OCI-M2 (cell line): ENCODE measurements around the gene ZDHHC11.
"Not testable (repeated sequence)": the region's sequence is repeated elsewhere in the genome, so short reads cannot be mapped to it uniquely, and the experiment has no call there.

ENCODE experiments used
- DNase-seq: peaks from one replicate; lab custom pipeline; 2025; ENCODE audit not compliant: unreplicated experiment; lab: John Stamatoyannopoulos, UW

The ZDHHC11 gene

DNA sequence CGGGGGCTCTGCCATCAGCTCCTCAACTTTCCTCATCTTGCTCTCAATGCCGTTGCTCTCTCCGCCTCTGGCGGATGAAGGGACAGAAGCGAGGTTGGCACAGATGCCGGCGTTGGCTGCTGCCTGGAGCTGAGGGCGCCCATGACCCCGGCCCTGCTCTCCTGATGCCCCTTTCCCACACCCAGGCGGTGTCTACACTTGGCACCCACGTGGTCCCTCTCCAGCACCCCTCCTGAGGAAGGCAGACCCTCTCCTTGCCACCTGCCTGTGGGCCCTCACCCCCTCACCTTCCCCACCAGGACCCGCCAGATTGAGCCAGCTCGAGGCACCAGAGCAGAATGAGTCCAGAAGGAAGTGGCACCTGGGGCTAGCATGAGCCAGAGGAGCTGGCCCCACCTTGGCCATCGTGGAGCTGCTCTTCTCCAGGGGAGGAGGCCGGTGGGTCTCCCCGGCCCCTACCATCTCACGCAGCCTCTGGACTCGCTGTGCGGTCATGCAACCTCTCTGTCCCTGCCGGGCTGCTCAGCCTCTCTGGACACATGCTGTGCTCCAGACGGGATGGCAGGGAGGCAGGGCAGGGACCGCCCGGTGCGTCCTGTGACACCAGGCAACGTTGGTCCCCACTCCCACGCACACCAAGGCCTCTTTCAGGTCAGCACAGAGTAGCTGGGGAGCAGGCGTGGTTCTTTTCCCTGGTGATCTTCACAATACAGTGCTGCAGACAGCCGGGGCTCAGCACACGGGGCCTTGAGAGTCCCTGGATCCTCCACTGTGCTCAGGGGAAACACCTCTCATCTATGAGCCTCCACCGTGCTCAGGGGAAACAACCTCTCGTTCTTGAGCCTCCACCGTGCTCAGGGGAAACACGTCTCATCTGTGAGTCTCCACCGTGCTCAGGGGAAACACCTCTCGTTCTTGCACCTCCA lies 4.8 kb downstream of the ZDHHC11 start:
- DNase-seq: not testable (repeated sequence)

DNA sequence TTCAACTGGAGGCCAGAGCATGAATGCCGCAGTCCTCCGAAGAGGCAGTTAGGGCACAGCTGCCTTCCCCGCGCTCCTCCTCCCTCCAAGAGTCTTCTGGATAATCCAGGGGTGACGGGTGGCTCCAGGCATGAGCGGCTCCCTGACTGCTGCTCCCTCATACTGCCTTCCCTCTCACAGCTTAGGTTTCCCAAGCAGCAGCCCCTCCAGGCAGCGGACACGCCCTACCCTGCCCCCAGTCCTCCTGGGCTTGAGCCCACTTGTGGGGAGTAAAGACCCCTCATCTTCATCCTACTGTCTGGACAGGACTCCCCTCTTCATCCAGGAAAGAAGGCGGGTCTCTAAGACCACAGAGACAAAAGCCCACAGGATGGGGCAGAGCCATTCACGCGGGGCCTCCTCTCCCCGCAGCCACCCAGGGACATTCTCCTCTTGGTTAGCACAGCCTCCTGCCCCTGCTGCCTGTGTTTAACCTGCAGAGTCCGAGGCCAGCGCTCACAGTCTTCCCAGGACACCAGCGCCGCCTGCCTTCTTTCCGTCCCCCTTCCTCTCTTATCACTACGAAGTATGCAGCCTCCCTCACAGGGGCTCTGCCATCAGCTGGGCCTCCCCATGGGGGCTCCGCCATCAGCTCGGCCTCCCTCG lies 5.6 kb downstream of the ZDHHC11 start:
- DNase-seq: not testable (repeated sequence)

DNA sequence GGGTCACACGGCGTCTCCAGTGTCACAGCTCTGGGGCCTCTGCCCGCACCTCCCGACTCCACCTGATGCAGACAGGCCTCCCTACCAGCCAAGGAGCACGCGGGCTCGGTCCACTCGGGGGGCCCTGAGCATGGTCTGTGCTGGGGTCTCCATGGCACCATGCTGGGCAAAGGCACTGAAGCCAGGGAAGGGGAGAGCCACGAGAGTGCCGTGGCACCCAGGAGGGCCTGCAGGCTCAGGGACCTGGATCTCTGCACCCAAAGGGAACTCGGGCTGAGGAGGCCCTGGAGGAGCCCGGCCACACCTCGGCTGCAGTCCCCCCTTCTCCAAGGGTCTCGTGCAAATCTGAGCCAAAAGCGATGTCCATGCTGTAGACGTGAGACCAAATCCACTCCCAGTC lies 6.4 kb downstream of the ZDHHC11 start:
- DNase-seq: not testable (repeated sequence)

DNA sequence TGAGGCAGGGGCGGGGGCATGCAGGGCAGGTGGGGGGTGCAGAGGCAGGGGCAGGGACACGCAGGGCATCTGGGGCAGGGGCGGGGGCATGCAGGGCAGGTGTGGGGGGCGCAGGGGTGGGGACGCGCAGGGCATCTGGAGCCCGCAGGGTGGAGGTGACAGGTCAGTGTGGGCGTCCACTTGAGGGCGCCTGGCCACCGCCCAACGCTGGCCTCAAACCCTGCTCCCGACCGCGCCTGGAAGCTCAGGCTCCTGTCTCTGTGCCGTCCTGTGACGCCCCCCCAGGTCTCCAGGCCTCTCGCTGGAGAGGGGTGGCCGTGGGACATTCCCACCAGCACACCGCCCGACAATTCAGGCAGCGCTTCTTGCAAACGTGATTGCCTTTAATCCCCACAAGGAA lies 6.9 kb downstream of the ZDHHC11 start:
- DNase-seq: not testable (repeated sequence)

DNA sequence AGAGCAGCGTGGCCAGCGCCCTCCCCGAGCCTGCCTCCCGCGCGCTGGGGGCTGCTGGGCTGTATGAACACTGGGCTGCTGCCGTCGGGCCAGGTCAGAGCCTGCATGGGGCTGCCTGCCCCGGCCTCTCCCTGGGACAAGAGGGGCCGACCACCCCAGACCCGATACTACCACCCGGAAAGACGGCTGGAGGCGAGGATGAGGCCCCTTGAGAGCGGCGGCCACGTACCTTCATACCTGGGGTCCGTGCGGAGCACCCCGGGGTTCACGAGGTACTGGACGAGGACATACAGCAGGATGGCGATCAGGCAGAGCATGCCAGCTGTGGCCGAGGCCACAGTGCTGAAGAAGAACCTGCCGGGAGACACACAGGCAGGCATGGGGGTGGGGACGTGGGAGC lies 7.4 kb downstream of the ZDHHC11 start:
- DNase-seq: not testable (repeated sequence)

DNA sequence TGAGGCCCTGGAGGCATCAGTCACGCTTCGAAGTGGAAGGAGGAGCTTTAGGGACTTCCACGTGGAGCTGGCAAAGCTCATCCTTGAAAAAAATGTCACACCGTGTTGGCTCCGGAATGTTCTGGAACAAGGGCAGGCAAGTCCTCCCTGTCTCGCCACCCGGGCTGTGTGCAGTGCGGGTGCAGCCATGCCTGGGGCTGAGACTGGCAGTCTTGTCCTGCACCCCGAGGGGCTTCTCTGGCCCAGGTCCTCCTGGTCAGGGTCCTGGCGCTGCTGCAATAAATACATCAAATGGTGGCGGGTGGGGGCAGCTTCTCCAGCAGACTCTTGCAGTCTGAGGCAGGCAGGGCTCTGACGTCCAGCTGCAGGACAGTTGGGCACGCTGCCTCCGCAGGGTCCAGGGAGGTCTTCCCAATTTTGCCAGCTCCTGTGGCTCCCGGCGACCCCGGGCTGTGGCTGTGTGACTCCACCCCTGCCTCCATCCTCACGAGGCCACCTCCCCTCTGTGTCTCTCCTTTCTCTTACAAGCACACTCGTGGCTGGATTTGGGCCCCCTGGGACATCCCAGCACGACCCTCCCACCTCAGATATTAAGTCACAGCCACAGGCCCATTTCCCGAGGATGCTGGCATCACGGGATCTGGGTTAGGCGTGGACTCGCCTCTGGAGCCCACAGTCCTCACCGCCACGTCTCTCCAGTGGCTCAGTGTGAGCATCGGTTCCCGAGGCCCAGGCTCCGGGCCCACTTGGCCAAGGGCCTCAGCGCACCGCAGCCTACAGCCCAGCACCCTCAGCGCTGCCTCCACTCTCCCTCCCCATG lies 8.2 kb downstream of the ZDHHC11 start:
- not testable (repeated sequence) for DNase-seq

DNA sequence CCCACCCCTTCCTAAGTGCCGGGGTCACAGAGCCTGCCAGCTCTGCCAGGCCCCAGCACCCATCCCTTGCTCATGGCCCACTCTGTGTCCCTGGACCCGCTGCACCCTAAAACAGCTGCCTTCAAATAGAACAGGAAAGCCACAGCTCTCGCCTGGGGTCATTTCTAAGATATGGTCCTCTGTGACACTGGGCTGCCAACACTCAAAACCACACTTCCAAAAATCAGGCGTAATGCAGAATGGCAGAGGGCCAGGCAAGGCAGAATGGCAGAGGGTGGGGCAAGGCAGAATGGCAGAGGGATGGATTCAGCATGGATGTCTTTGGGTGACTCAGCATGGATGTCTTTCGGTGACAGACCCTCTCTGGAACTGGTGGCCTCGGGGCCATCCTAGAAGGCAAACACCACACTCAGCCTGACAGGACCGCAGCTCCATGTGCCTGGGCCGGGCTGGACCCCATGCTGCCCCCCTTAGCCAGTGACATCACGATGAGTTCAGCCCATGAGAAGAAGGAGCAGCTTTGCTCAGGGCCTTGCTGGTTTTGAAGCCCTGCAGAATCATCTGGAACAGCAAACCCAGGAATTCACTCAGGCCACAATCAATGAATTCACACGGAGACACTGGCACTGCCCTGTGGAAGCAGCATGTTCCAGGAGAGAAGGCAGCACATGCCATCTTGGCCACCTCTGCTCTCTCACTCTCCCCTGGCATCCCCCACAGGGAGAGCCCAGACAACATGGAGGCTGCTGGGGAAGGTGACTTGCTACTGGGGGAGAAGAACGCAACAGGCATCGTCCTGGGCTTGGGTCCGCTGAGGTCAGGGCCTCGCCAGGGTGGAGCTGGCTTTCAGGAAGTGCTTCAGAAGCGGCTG lies 9.0 kb downstream of the ZDHHC11 start:
- DNase-seq: not testable (repeated sequence)

DNA sequence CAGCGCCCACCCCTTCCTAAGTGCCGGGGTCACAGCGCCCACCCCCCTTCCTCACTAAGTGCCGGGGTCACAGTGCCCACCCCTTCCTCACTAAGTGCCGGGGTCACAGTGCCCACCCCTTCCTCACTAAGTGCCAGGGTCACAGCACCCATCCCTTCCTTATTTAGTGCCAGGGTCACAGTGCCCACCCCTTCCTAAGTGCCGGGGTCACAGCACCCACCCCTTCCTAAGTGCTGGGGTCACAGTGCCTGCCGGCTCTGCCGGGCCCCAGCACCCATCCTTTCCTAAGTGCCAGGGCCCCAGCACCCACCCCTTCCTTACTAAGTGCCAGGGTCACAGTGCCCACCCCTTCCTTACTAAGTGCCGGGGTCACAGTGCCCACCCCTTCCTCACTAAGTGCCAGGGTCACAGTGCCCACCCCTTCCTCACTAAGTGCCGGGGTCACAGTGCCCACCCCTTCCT lies 9.8 kb downstream of the ZDHHC11 start:
- DNase-seq: not testable (repeated sequence)

DNA sequence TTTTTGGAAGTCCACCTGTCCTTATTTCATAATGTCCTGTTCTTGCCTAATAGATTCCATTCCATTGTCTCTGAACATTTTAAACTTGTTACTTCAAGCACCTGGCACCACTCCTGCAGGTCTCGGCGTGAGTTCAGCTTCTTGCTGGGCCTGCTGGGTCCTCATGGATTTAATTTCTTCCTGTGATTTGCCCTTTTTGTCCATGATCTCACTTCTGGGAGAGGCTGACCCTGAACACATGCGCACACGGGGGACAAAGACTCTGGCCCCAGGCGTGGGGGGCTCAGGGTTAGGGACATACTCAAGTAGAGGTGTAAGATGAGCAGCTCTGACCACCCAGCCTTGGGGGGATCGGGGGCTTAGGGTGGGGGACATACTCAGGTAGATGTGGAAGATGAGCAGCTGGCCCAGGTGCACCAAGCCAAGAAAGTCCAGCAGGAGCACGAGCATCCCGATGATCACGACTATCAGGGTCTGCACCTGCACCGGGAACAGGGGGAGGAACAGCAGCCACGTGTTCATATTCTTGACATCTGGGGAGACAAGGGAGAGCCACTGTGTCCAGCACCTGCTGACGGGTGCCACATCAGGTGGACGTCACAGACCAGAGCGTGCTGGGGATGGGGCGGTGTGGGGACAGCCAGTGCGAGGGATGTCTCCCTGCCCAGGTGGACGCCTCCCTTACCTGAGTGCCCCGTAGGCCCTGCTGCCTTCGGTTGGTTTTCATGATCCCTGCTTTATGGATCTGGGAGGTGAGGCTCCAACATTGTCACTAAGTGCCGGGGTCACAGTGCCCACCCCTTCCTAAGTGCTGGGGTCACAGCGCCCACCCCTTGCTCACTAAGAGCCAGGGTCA lies 10.4 kb downstream of the ZDHHC11 start:
- DNase-seq: not testable (repeated sequence)

DNA sequence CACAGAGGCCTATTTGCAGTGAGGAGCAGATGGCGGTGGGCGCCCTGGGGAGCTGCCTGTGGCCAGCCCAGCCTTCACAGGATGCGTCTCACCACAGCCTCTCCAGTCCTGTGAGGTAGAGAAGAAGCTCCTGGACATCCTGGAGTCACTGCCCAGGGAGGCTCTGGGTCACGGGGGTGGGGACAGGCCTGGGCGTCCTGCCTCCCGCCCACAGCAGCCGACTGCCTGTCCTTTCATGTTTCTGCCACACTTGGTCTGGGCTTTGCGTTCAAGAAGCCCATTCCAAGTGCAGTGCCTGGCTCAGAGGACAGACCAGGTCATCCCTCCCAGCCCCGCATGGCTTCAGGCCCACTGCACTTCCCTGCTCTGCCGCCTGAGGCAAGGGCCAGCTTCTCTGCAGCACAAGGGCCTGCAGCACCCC lies 12.3 kb downstream of the ZDHHC11 start:
- not testable (repeated sequence) for DNase-seq

DNA sequence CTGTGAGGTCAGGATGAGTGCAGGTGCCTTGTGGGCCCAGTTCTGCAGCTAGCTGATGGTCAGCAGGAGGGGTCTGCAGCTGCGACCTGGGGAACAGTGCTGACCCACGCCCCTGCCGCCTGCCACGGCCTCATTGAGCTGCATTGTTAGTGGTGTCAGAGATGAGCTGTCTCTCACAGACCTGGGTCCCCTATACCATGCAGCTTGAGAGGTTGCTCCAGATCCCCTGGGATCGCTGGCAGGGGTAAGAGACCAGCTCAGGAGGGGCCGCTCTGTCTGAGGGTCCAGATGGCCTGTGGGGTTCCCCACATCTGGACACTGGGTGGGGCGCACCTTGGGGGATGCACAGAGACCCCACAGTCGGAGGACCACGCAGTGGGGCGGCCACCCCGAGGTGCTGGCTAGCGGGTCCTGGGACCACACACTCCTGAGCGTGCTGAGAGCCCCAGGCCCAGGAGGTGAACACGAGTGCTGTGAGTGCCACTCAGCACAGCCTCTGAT lies 13.1 kb downstream of the ZDHHC11 start:
- DNase-seq: not testable (repeated sequence)

DNA sequence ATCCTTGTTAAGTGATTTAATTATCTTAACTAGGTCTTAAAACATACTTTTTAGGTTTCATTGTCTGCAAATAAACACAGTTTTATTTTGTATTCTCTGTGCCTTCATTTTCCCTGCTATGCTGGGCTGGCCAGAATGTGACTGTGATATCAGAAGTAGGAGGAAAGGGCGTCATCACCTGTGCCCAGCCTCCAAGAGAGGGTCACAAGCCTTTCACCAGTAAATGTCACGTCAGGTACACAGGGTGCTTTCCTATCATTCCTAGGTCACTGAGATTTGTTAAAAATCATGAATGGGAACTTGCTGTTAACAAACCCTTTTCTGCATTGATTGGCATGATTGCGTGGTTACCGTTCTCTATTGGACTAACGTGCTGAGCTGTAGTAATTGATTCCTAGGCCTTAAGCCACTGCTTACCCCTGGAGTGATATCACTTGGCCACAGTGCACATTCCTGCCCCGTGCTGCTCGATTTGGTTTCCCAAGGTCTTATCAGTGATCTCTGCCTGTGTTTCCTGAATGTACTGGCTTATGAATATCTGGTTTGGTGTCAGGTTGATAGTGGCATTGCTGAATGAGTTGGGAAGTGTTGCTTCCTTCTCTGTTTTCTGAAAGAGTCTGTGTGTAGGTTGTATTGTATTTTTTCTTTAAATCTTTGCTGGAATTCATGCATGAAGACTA lies 14.7 kb downstream of the ZDHHC11 start:
- DNase-seq: not testable (repeated sequence)

DNA sequence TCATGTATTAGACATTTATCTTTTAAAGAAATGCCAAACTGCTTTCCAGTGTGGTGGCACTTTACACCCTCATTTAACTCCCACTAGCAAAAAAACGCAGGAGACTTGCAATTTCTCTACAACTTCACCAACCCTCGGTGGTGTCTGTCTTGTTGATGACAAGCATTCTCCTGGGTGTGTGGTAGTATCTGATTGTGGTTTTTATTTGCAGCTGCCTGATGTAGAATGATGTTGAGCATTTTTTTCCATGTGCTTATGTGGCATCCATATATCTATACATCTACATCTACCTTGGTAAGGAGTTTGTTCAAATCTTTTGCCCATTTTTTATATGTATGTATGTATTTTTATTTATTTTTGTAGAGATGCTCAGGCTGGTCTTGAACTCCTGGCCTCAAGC lies 16.8 kb downstream of the ZDHHC11 start:
- not testable (repeated sequence) for DNase-seq

DNA sequence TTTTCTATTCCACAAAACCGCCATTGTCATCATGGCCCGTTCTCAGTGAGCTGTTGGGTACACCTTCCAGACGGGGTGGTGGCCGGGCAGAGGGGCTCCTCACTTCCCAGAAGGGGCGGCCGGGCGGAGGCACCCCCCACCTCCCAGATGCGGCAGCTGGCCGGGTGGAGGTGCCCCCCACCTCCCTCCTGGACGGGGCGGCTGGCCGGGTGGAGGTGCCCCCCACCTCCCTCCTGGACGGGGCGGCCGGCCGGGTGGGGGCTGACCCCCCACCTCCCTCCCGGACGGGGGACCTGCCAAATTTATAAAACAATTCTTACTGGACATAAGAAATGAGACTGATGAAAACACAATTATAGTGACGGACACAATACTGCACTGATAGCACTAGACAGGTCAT lies 22.6 kb downstream of the ZDHHC11 start:
- DNase-seq: not testable (repeated sequence)

DNA sequence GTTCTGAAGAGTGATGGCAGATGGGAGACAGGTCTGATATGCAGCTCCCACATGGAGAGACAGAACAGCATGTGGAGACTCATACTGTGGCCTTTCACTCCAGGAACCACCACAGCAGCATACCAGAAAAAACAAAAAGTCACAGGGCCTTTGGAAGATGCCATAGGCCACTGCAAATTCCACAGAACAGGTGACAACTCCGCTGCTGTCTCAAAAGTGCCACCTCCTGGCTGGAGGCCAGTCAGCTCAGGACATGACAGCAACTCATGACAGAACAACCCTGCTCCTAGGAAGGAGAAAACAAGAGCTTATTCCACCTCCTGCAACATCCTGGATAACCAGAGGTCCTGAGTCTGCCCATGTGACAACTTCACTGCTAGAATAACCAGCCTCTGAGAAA lies 25.2 kb downstream of the ZDHHC11 start:
- not testable (repeated sequence) for DNase-seq

DNA sequence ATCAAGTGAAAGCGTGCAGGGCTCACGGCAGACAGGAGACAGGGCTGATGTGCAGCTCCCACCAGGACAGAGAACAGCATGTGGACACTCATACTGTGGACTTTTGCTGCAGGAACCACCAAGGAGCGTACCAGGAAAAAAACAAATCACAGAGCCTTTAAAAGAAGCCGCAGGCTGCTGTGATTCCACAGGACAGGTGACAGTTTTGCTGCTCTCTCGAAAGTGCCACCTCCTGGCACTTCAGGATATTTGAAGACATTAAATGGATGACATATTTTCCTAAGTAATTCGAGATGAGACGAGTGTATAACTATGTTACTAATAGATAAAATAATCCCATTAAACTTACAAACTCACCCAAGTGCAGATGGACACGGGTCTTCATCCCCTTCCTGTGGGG lies 29.3 kb downstream of the ZDHHC11 start:
- DNase-seq: no peak

DNA sequence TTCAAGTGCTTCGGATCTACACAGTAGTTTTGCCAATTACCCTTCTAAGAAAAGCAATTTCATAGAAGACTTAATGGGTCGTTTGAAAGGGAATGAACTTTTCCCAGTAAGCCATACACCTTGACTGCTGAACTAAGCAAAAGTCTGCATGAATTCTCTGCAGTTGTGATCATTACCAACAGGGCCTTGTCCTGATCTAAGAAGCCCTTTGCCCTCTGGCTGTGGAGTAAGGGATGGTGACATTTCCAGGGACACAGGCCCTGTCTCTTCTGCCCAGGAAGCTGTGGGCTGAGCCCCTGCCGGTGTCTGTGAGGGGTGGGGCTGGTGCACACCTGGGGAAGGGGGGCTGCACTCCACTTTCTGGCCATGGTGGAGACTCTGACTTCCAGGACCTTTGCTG lies 30.5 kb downstream of the ZDHHC11 start:
- no peak for DNase-seq

DNA sequence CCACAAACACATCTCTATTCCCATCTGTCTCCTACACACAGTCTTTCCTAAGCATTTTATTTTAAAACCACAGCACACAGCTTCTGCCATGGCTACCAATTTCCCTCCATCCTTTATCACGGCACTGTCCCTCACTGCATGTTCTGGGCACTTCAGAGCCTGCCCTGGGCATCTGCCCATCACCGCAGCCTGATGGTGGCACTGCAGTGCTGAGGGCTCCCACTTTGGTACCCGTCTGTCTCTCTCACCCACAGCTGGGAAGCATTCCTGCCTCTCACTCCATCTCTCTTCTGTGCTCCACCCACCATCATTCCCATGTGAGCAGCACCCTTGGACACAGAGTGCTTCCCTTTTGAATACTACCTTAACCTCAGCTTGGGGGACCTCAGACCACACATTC lies 31.7 kb downstream of the ZDHHC11 start:
- no peak for DNase-seq

DNA sequence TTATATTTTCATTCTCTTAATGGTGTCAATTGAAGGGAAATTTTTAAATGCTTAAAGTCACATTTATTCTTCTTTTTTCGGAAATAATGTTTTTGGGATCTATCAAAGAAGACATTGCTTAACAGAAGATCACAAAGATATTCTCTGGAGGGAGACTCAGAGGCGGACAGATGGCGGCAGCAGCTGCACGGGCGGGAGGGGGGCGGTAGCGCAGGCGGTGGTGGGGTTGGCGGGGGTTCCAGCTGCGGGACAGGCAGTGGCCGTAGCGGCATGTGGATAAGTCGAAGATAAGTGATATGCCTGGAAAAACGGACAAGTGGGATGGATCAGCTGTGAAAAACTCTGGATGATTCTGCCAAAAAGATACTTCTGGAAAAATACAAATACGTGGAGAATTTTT lies 34.6 kb downstream of the ZDHHC11 start:
- no peak for DNase-seq
